Smooth muscle cell (in vitro differentiated cells): ENCODE data around the gene CENPL. TPM values are rescaled to one million over a fixed set of nuclear protein-coding genes. Genes with fewer than 3 reads are reported as not detected.
A peak's percentile ranks its signal among the peaks of the same experiment; 100 is the strongest.

ENCODE experiments used
- DNase-seq: peaks from one replicate; lab custom pipeline; 2025; ENCODE audit not compliant: unreplicated experiment; lab: John Stamatoyannopoulos, UW
- H2AFZ ChIP-seq: fragments of 200-600 bp; sonication (generic); 2 replicates; pipeline ENCODE4 v1.6.0; 2016; ENCODE audit warnings: antibody characterized with exemption, low read depth, mild to moderate bottlenecking
- H3F3A ChIP-seq: fragments of 200-600 bp; sonication (generic); 2 replicates; pipeline ENCODE4 v1.6.0; 2017; ENCODE audit warnings: antibody characterized with exemption, low read depth
- H3K27ac ChIP-seq: fragments of 200-600 bp; sonication (generic); 2 replicates; pipeline ENCODE4 v1.5.1; 2016; ENCODE audit warnings: low read depth, mild to moderate bottlenecking
- H3K27me3 ChIP-seq: fragments of 200-600 bp; sonication (generic); 2 replicates; pipeline ENCODE4 v1.6.1; 2016; ENCODE audit warnings: low read depth, mild to moderate bottlenecking
- H3K36me3 ChIP-seq: fragments of 200-600 bp; sonication (generic); 2 replicates; pipeline ENCODE4 v1.5.1; 2016; ENCODE audit warnings: low read depth
- H3K4me1 ChIP-seq: fragments of 200-600 bp; sonication (generic); 2 replicates; pipeline ENCODE4 v1.5.1; 2016; ENCODE audit warnings: low read depth
- H3K4me2 ChIP-seq: fragments of 200-600 bp; sonication (generic); 2 replicates; pipeline ENCODE4 v1.6.0; 2016; ENCODE audit warnings: mild to moderate bottlenecking
- H3K4me3 ChIP-seq: fragments of 200-600 bp; sonication (generic); 2 replicates; pipeline ENCODE4 v1.5.1; 2016; ENCODE audit warnings: mild to moderate bottlenecking
- H3K79me2 ChIP-seq: fragments of 200-600 bp; sonication (generic); 2 replicates; pipeline ENCODE4 v1.6.0; 2016; ENCODE audit warnings: low read depth, mild to moderate bottlenecking
- H3K9ac ChIP-seq: fragments of 200-600 bp; sonication (generic); 2 replicates; pipeline ENCODE4 v1.6.0; 2016; ENCODE audit warnings: low read depth
- H3K9me3 ChIP-seq: fragments of 200-600 bp; sonication (generic); replicated peaks from 2 replicates; pipeline ENCODE4 v1.5.1; 2016; ENCODE audit warnings: low read depth
- H4K20me1 ChIP-seq: fragments of 200-600 bp; sonication (generic); 2 replicates; pipeline ENCODE4 v1.6.0; 2016; ENCODE audit warnings: low read depth
- CTCF ChIP-seq: fragments of 200-600 bp; sonication (generic); IDR thresholded peaks from 2 replicates; pipeline ENCODE4 v1.5.1; 2017; ENCODE audit warnings: borderline replicate concordance, mild to moderate bottlenecking, antibody characterized with exemption; ENCODE audit not compliant: insufficient read depth, poor library complexity, severe bottlenecking
- WGBS: methylation state at CpG from one replicate; pipeline ENCODE4 v1.1.7; 2016; ENCODE audit warnings: low lambda C conversion rate; 5-methylcytosine and 5-hydroxymethylcytosine counted together
- polyA plus RNA-seq: library from polyadenylated mRNA; unstranded; fragments of >200 nt; fragmentation: Nextera tagmentation; extraction: Ambion mirVana; gene quantifications from 2 replicates; pipeline ENCODE4 v1.2.1, GENCODE V29; 2016
- total RNA-seq: library from RNA; depleted of rRNA; stranded (reverse); fragments of >200 nt; gene quantifications from 2 replicates; pipeline ENCODE4 v1.2.3, GENCODE V29; 2014

The CENPL gene
- total RNA-seq (14.6 and 15.6 TPM in 2 replicates), polyA plus RNA-seq (3.5 and 6.1 TPM in 2 replicates)

GRCh38 chr1:173824315-173825081 lies at the start of gene CENPL, which contains the start of gene DARS2:
TSS of gene CENPL (minus strand) at chr1:173824883. CDS start at chr1:173811299, 13,584 bp downstream.
TSS of gene DARS2 (plus strand) at chr1:173824673. CDS start at chr1:173825230, 557 bp downstream.
- WGBS: under 1% methylated on average over 55 of the region's 55 CpGs
- Histone ChIP-seq H3K9ac (peak within 1 kb of the TSS; percentile 87), H3K27ac (peak within 1 kb of the TSS; percentile 92), H3K9me3 (no peaks in the 10 kb centered on the region), H2AFZ (peak within 1 kb of the TSS; percentile 91), H3K4me2 (peak within 1 kb of the TSS; percentile 92), H3K27me3 (no peaks in the 10 kb centered on the region), H3K79me2 (peaks cover 42% of the 10 kb centered on the region), H4K20me1 (no peaks in the 10 kb centered on the region), H3F3A (no peaks in the 10 kb centered on the region), H3K4me1 (peaks cover 16% of the 10 kb centered on the region), H3K4me3 (peak within 1 kb of the TSS; percentile 90), H3K36me3 (no peaks in the 10 kb centered on the region)
- no peak for TF ChIP-seq CTCF
- DNase-seq: peak; percentile 96

GRCh38 chr1:173871500-173871899 lies 46.8 kb upstream of the CENPL start:
- Histone ChIP-seq H4K20me1 (peaks cover 12% of the 10 kb centered on the region), H3K4me3 (no peak overlapping the region), H3K9me3 (no peaks in the 10 kb centered on the region), H3K79me2 (peaks cover 27% of the 10 kb centered on the region), H3K4me2 (no peak overlapping the region), H3K36me3 (no peaks in the 10 kb centered on the region), H3F3A (peaks cover 4% of the 10 kb centered on the region), H3K9ac (no peak overlapping the region), H2AFZ (no peak overlapping the region), H3K27me3 (no peaks in the 10 kb centered on the region), H3K27ac (no peak overlapping the region), H3K4me1 (peaks cover 12% of the 10 kb centered on the region)
- no peak for TF ChIP-seq CTCF
- 94% methylated on average over 2 of the region's 2 CpGs for WGBS
- DNase-seq: no peak

- Histone ChIP-seq H3K4me2 (no peak overlapping the region), H4K20me1 (peaks cover 16% of the 10 kb centered on the region), H3K79me2 (peaks cover 31% of the 10 kb centered on the region), H3K36me3 (no peaks in the 10 kb centered on the region), H3K4me1 (peaks cover 16% of the 10 kb centered on the region), H2AFZ (no peak overlapping the region), H3K27me3 (no peaks in the 10 kb centered on the region), H3K27ac (no peak overlapping the region), H3K4me3 (no peak overlapping the region), H3F3A (peaks cover 8% of the 10 kb centered on the region), H3K9ac (no peak overlapping the region), H3K9me3 (no peaks in the 10 kb centered on the region)
- no peak for DNase-seq
- no peak for TF ChIP-seq CTCF
- 88% methylated on average over 5 of the region's 5 CpGs for WGBS
Observed at GRCh38 chr1:173871091-173871490, 46.4 kb upstream of the CENPL start.
